Vagina (tissue), 2 donors: Measurements from ENCODE around the gene TWF2. TPM values are rescaled to one million over a fixed set of nuclear protein-coding genes. Genes with fewer than 3 reads are reported as not detected.

Source experiments
- DNase-seq, 2 donors: peaks; one replicate each; pipeline ENCODE4 v3.0.0-alpha.2; 2017; ENCODE audit errors: extremely low spot score in 2 of 2
- H3K27ac ChIP-seq: fragments of 200-600 bp; sonication (generic); one replicate; pipeline ENCODE4 v1.5.1; 2019
- H3K27me3 ChIP-seq: fragments of 200-600 bp; sonication (generic); one replicate; pipeline ENCODE4 v1.5.1; 2019
- H3K36me3 ChIP-seq, 2 donors: fragments of 200-600 bp; sonication (generic); one replicate each; pipeline ENCODE4 v1.5.1; 2017 to 2019
- H3K4me1 ChIP-seq: fragments of 200-600 bp; sonication (generic); one replicate; pipeline ENCODE4 v1.5.1; 2019
- H3K4me3 ChIP-seq, 2 donors: fragments of 200-600 bp; sonication (generic); 1 replicate in 1 of 2; 2 replicates in 1 of 2; pipeline ENCODE4 v1.5.1; 2016 to 2019
- H3K9me3 ChIP-seq: fragments of 200-600 bp; sonication (generic); one replicate; pipeline ENCODE4 v1.5.1; 2019
- POLR2A ChIP-seq, 2 donors: fragments of 450-650 bp; IDR thresholded peaks; one replicate each; pipeline ENCODE4 v1.6.1; 2017; ENCODE audit warnings: antibody characterized with exemption in 2 of 2, mild to moderate bottlenecking in 2 of 2, moderate library complexity in 2 of 2
- POLR2AphosphoS5 ChIP-seq, 2 donors: sonication (generic); formaldehyde crosslinking; IDR thresholded peaks; one replicate each; pipeline ENCODE4 v1.9.0; 2017; ENCODE audit warnings: antibody characterized with exemption in 2 of 2, mild to moderate bottlenecking in 2 of 2, low read depth in 1 of 2; ENCODE audit not compliant: insufficient read depth in 1 of 2
- intact Hi-C: fragments of 100-400 bp; cut with DNase I; formaldehyde crosslinking; loops from one replicate; pipeline ENCODE4 v1.15.1; 2023
- total RNA-seq: library from RNA; depleted of rRNA; stranded (reverse); fragments of >200 nt; gene quantifications from one replicate; pipeline ENCODE4 v1.2.3, GENCODE V29; 2016
- TF ChIP-seq, protein P1 (sequence below), 3 experiments: fragments of 450-650 bp in 2 of 3; fragments of 200-600 bp in 1 of 3; sonication (generic) in 1 of 3; IDR thresholded peaks; one replicate each; pipeline ENCODE4 v1.5.1; 2017 to 2019; ENCODE audit warnings: antibody characterized with exemption in 3 of 3, mild to moderate bottlenecking in 2 of 3, moderate library complexity in 2 of 3

Gene TWF2
- total RNA-seq, 1 donor from 2014 or later, result 93.8 TPM

DNA sequence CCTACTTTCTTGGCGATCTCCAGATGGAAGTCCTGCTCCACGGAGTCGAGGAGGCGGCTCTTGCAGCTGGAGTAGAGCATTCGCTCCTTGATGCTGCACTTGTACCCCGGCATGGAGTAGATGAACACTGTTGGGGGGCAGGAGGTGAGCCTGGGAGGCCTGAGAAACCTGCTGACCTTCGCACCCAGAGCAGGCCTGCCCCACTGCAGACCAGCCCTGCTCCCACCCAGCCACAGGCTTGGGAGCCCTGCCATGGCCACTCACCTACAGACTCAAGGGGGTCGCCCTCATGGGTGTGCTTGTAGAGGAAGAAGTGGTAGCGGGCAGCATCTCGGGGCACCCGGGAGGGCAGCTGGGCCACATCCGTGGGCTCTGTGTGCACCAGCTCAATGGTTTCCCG lies 9.3 kb downstream of the TWF2 start:
- Histone ChIP-seq H3K27me3 (no peaks in the 10 kb centered on the region), H3K4me3 (no peak overlapping the region), H3K9me3 (no peaks in the 10 kb centered on the region), H3K4me1 (peaks cover 27% of the 10 kb centered on the region), H3K27ac (no peak overlapping the region), H3K36me3 (peaks cover 0 to 56% of the 10 kb centered on the region in 2 donors)
- DNase-seq, result no peak
- TF ChIP-seq POLR2A (IDR thresholded peaks at IDR 0.05) (no peak), POLR2AphosphoS5 (IDR thresholded peaks at IDR 0.05; ENCODE audit: insufficient read depth in 1 of 2, low read depth in 1 of 2) (no peak)
- TF ChIP-seq, protein P1, sequence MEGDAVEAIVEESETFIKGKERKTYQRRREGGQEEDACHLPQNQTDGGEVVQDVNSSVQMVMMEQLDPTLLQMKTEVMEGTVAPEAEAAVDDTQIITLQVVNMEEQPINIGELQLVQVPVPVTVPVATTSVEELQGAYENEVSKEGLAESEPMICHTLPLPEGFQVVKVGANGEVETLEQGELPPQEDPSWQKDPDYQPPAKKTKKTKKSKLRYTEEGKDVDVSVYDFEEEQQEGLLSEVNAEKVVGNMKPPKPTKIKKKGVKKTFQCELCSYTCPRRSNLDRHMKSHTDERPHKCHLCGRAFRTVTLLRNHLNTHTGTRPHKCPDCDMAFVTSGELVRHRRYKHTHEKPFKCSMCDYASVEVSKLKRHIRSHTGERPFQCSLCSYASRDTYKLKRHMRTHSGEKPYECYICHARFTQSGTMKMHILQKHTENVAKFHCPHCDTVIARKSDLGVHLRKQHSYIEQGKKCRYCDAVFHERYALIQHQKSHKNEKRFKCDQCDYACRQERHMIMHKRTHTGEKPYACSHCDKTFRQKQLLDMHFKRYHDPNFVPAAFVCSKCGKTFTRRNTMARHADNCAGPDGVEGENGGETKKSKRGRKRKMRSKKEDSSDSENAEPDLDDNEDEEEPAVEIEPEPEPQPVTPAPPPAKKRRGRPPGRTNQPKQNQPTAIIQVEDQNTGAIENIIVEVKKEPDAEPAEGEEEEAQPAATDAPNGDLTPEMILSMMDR (IDR thresholded peaks at IDR 0.05), result no peak
- intact Hi-C loops, result loop anchor here (5.0 kb wide), 1 partner anchor 113 kb away; no protein-coding TSS in a partner anchor

DNA sequence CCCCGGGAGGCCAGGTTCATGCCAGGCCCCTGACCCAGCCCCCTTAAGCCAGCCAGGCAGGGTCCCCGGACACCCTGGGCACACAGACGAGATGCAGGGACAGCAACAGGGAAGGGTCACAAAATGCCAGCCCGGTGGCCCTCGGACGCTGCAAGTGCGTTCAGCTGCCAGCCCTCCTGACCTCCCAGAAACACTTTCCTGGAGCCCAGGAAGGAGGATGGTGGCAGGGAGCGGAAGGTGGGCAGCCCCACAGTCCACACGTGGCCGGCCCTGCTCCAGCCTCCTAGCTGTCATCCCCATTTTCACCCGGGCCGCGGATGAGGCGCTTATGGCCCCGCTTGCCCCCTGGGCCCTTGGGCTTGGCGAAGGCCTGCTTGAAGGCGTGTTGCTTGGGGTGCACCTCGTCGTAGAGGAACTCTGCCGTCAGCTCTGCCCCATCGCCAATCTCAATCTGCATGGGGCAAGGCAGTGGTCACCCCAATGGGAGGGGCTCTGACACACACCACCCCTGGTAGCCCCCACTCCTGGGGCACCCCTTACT lies 10.1 kb downstream of the TWF2 start:
- intact Hi-C loops, result no loop called here
- no peaks in the 10 kb centered on the region for H3K27me3 ChIP-seq
- DNase-seq, result no peak
- TF ChIP-seq, protein P1 (IDR thresholded peaks at IDR 0.05), result no peak
- TF ChIP-seq POLR2A (IDR thresholded peaks at IDR 0.05), result no peak
- no peak for TF ChIP-seq POLR2AphosphoS5 (IDR thresholded peaks at IDR 0.05; ENCODE audit: insufficient read depth in 1 of 2, low read depth in 1 of 2)
- H3K27ac ChIP-seq, result no peak overlapping the region
- H3K36me3 ChIP-seq, result peaks cover 0 to 48% of the 10 kb centered on the region in 2 donors
- H3K4me3 ChIP-seq, result no peak overlapping the region
- H3K4me1 ChIP-seq, result peaks cover 20% of the 10 kb centered on the region
- H3K9me3 ChIP-seq, result no peaks in the 10 kb centered on the region

DNA sequence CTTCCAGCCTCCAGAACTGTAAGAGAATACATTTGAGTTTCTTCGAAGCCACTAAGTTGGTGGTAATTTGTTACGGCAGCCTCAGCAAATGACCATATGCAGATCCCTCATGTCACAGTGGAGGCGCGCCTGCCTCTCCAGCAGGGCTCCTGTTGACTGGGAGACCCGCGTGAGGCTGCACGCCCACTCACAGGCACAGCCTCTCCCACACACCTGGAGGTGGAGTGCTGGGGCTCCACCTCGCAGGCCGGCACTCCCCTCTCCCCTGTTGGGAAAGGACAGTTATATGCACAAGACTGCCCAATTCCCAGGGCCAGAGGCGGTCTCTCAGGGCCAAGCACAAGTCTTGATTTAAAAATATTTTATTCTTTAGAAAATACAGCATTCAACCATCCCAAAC lies 10.7 kb downstream of the TWF2 start:
- Histone ChIP-seq H3K27me3 (no peaks in the 10 kb centered on the region), H3K27ac (no peak overlapping the region), H3K4me3 (no peak overlapping the region), H3K9me3 (no peaks in the 10 kb centered on the region), H3K4me1 (peaks cover 20% of the 10 kb centered on the region), H3K36me3 (peaks cover 0 to 48% of the 10 kb centered on the region in 2 donors)
- TF ChIP-seq POLR2AphosphoS5 (IDR thresholded peaks at IDR 0.05; ENCODE audit: insufficient read depth in 1 of 2, low read depth in 1 of 2), result no peak
- no peak for TF ChIP-seq POLR2A (IDR thresholded peaks at IDR 0.05)
- TF ChIP-seq, protein P1 (IDR thresholded peaks at IDR 0.05), result no peak
- intact Hi-C loops, result no loop called here
- DNase-seq, result no peak

DNA sequence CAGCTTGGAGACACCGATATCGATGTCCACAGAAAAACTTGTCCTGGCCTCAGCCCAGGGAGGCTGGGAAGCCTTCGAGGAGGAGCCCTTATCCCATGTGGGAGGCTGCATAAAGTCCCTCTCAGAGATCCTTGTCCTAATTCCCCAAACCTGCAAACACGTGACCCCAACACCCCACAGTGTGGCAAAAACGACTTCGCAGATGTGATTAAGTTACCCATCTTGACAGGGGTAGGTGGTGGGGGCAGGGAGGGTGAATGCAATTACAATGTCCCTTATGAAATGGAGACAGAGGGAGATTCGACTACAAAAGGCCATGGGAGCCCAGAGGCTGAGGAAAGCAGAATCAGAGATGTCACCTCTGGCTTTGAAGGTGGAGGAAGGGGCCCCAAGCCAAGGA lies 11.2 kb downstream of the TWF2 start:
- Histone ChIP-seq H3K9me3 (no peaks in the 10 kb centered on the region), H3K36me3 (peaks cover 0 to 48% of the 10 kb centered on the region in 2 donors)

DNA sequence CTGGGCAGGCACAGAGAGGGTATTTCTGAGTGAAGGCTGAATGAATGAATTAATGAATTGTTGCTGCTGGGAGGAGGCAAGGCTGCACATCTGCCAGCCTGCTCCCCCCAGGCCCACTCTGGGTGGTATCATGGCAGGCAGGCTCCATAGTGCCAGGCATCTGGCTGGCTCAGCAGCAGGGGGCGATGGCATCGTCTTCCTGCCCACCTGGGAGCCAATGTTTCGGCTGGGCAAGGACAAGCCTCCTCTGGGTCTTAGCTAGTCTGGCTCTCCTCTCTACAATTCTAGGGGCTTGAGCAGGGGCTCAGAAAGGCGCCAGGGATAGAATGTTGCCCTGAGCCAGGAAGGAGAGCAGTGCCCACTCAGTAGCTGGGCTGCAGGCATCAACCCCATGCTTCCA lies 11.8 kb downstream of the TWF2 start:
- Histone ChIP-seq H3K9me3 (no peaks in the 10 kb centered on the region), H3K4me3 (no peak overlapping the region), H3K27ac (no peak overlapping the region), H3K4me1 (peaks cover 9% of the 10 kb centered on the region), H3K27me3 (no peaks in the 10 kb centered on the region), H3K36me3 (peaks cover 0 to 44% of the 10 kb centered on the region in 2 donors)
- intact Hi-C loops, result no loop called here
- DNase-seq, result no peak
- TF ChIP-seq POLR2A (IDR thresholded peaks at IDR 0.05), result no peak
- TF ChIP-seq POLR2AphosphoS5 (IDR thresholded peaks at IDR 0.05; ENCODE audit: insufficient read depth in 1 of 2, low read depth in 1 of 2), result no peak
- TF ChIP-seq, protein P1 (IDR thresholded peaks at IDR 0.05), result no peak

More for the DNA sequence above, 11.2 kb downstream of the TWF2 start:
- no peak for TF ChIP-seq POLR2AphosphoS5 (IDR thresholded peaks at IDR 0.05; ENCODE audit: insufficient read depth in 1 of 2, low read depth in 1 of 2)
- TF ChIP-seq POLR2A (IDR thresholded peaks at IDR 0.05), result no peak
- TF ChIP-seq, protein P1 (IDR thresholded peaks at IDR 0.05), result no peak
- no peak overlapping the region for H3K4me3 ChIP-seq
- no peaks in the 10 kb centered on the region for H3K27me3 ChIP-seq
- intact Hi-C loops, result no loop called here
- no peak for DNase-seq
- H3K4me1 ChIP-seq, result peaks cover 15% of the 10 kb centered on the region
- H3K27ac ChIP-seq, result no peak overlapping the region
